Aorta (tissue), 5 donors: ENCODE results near the gene RAB3B. TPM values are rescaled to one million over a fixed set of nuclear protein-coding genes. Genes with fewer than 3 reads are reported as not detected.

Experiments used
- ATAC-seq: fragments of 200-7000 bp; cut with Tn5 transposase; one replicate; pipeline ENCODE4 v1.9.1; 2022; ENCODE audit warnings: moderate library complexity; ENCODE audit not compliant: low FRiP score
- DNase-seq, 2 donors: peaks; one replicate each; pipeline ENCODE4 v3.0.0-alpha.2; 2020
- H3K27ac ChIP-seq, 2 donors: one replicate each; pipeline ENCODE4 v1.5.1; 2013; ENCODE audit warnings: low read length in 2 of 2, mild to moderate bottlenecking in 2 of 2, moderate library complexity in 2 of 2, control low read depth in 1 of 2, inconsistent platforms in 1 of 2, low read depth in 1 of 2
- H3K27me3 ChIP-seq, 2 donors: one replicate each; pipeline ENCODE4 v1.6.1; 2013; ENCODE audit warnings: control low read depth in 1 of 2, low read length in 1 of 2, mild to moderate bottlenecking in 1 of 2, moderate library complexity in 1 of 2; ENCODE audit not compliant: insufficient read depth in 2 of 2, control insufficient read depth in 1 of 2
- H3K36me3 ChIP-seq, 2 donors: one replicate each; pipeline ENCODE4 v1.6.1; 2013; ENCODE audit warnings: control low read depth in 1 of 2, low read length in 1 of 2, mild to moderate bottlenecking in 1 of 2; ENCODE audit not compliant: insufficient read depth in 2 of 2, control insufficient read depth in 1 of 2
- H3K4me1 ChIP-seq, 2 donors: one replicate each; pipeline ENCODE4 v1.6.1; 2013; ENCODE audit warnings: low read length in 2 of 2, control low read depth in 1 of 2, mild to moderate bottlenecking in 1 of 2, moderate library complexity in 1 of 2; ENCODE audit not compliant: insufficient read depth in 2 of 2, control insufficient read depth in 1 of 2
- H3K4me3 ChIP-seq, 2 donors: one replicate each; pipeline ENCODE4 v1.5.1; 2013; ENCODE audit warnings: low read length in 2 of 2, control low read depth in 1 of 2, mild to moderate bottlenecking in 1 of 2
- H3K9me3 ChIP-seq: one replicate; pipeline ENCODE4 v1.6.1; 2013; ENCODE audit warnings: mild to moderate bottlenecking, low read length; ENCODE audit not compliant: control insufficient read depth
- WGBS, 2 donors: extraction: QIAGEN DNeasy Blood & Tissue Kit; methylation state at CpG; one replicate each; pipeline ENCODE4 v1.1.7; 2013; 5-methylcytosine and 5-hydroxymethylcytosine counted together
- intact Hi-C, 2 donors: fragments of 100-400 bp; cut with DNase I; formaldehyde crosslinking; loops; one replicate each; pipeline versions ENCODE4 v1.14.2 to v1.15.0; 2022
- polyA plus RNA-seq, 2 donors: library from polyadenylated mRNA; stranded (reverse); fragments of 200-250 nt; gene quantifications; one replicate each; pipeline ENCODE4 v1.2.3, GENCODE V29; 2013
- total RNA-seq, 2 donors: library from RNA; stranded (reverse); fragmentation: NEBNext Ultra II Directional; extraction: Animal tissue kit (Norgen Biotek cat#: 25700); gene quantifications; one replicate each; pipeline ENCODE4 v1.2.1, GENCODE V29; 2021
- donor health status: healthy with polysubstance abuse.
- donor health status: Bipolar disorder and iron deficiency.
- donor health status: DM: no; HTN: no; CAD: no.
- donor health status: DM: no; HTN: no; CAD: no.
- donor health status: DM: yes; HTN: yes; CAD: no.

RAB3B gene
- total and polyA plus RNA-seq, 4 donors: 0.03 to 0.13 (median 0.04) TPM

DNA sequence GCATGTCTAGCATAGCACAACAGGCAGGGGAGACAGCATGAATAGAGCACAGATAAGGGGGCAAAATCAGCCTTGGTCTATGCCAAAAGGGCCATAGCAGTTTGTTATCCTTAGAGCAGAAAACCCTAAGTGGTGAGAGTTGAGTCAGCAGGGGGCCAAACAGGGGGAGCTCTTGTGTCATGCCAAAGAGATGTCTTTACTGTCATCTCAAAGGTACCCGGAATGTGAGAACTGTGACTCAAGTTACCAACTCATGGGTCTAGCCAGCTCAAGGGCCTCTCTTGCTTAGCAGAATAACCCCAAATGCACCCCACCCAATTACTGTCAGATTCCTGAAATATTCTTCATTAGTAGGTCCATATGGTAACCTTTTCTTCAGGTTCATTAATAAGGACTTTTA is 66.0 kb downstream of the RAB3B start:
- intact Hi-C loops: no loop called here
- ATAC-seq: no peak
- Histone ChIP-seq H3K27ac (no peak overlapping the region), H3K9me3 (no peaks in the 10 kb centered on the region), H3K4me3 (no peak overlapping the region), H3K4me1 (no peaks in the 10 kb centered on the region), H3K27me3 (no peaks in the 10 kb centered on the region), H3K36me3 (no peaks in the 10 kb centered on the region)
- WGBS, 2 donors: 68 to 71% methylated on average over 1 of the region's 1 CpG
- DNase-seq: no peak

DNA sequence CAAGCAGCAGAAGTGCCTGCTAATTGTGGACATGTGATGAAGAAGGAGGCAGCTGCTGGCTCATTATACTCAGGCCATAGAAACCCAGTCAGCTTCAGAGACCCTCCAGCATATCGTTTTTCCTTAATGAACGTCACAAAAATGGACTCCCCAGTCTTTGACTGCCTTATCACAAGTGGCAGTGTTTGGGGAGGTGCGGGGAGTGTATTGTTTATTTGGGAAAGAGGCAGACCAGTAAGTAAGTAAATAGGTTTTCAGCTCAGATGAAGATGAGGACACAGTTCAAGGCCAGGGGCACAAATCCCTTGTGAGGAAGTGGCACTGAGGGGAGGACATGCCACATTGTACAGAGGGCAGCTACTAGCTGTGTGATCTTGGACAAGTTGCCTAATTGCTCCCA is 68.5 kb downstream of the RAB3B start:
- ATAC-seq (no peak), DNase-seq (no peak)
- Histone ChIP-seq H3K27ac (no peak overlapping the region), H3K36me3 (no peaks in the 10 kb centered on the region), H3K27me3 (no peaks in the 10 kb centered on the region), H3K9me3 (no peaks in the 10 kb centered on the region), H3K4me3 (no peak overlapping the region), H3K4me1 (no peaks in the 10 kb centered on the region)
- WGBS, 2 donors: 62 to 67% methylated on average over 3 of the region's 3 CpGs
- intact Hi-C loops: no loop called here

DNA sequence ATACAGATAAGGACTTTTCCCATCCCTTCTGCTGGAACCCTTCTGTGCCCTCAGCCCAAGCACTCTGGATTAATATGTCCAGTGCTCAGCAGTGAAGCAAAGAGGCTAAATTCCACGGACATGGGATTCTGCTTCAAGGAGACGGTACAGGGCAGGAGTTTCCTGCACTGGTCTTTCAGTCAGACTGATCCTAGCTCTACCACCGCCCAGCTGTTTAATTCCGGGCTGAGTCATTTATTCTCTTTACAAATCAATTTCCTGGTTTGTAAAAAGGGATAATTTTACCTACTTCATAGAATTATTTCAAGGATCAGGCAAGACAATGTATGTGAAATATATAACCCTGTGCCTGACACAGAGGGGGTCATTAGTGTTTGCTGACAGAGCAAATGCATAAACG is 70.4 kb downstream of the RAB3B start:
- Histone ChIP-seq H3K4me3 (no peak overlapping the region), H3K27me3 (no peaks in the 10 kb centered on the region), H3K27ac (no peak overlapping the region), H3K36me3 (no peaks in the 10 kb centered on the region), H3K4me1 (no peaks in the 10 kb centered on the region), H3K9me3 (no peaks in the 10 kb centered on the region)
- ATAC-seq (no peak), DNase-seq (no peak)
- intact Hi-C loops: no loop called here
- 77% methylated on average over 5 of the region's 5 CpGs for WGBS, 2 donors

DNA sequence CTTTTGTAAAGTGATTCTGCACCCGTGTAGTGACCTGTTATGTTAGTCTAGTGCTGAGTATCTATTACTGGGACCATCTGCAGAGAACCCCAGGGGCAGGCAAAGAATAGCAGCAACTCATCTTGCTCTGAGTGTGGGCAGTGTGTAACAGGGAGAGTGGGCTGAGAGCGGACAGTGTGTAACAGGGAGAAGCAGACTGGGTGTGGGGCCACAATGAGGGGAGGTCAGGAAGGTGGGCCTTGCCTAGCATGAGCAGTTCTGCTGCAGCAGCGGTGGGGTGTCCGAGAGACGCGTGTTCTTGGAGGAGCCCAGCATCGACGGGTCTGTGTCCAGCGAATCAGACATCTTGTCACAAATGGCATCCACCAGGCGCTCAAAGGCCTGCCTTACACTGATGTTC is 70.8 kb downstream of the RAB3B start:
- H3K27ac ChIP-seq: no peak overlapping the region
- no peaks in the 10 kb centered on the region for H3K27me3 ChIP-seq
- ATAC-seq (no peak), DNase-seq (no peak)
- no peak overlapping the region for H3K4me3 ChIP-seq
- H3K9me3 ChIP-seq: no peaks in the 10 kb centered on the region
- intact Hi-C loops: no loop called here
- H3K4me1 ChIP-seq: no peaks in the 10 kb centered on the region
- H3K36me3 ChIP-seq: no peaks in the 10 kb centered on the region
- WGBS, 2 donors: 88 to 92% methylated on average over 10 of the region's 10 CpGs

DNA sequence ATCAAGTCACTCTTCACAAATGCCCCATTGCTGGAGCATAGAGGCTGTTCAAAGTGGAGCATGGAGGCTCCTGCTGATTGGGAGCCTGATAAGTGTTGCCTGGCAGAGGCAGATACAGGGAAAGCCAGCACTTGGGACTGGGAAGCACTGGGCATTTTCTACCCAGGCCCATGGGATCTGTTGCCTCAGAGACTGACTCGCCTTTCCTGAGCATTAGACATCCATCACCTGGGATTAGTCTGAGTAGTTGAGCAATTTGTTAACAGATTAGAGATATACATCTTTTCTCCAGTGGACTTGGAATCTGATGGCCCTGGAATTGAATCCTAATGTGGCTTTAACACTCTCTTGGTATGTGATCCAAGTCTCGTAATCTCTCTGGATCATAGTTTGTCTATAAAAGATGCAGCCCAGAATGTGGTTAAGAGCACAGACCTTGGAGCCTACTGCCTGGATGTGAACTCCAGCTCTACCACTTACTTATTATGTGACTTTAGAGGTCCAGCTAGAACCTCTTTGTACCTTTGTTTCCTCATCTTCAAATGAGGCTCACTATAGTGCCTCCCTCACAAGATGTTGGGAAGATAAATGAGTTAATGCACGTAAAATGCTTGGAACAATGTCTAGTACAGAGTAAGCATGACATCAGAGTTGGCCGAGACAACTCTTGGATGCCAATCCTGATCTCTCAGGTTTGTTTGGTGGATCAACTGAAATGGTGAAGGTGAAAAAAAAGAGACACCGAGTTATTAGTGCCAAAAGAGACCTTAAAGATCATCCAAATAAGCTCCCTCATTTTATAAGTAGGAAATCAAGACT is 73.7 kb downstream of the RAB3B start:
- ATAC-seq (no peak), DNase-seq (no peak)
- WGBS, 2 donors: 64 to 68% methylated on average over 5 of the region's 5 CpGs
- H3K27me3 ChIP-seq: no peaks in the 10 kb centered on the region
- H3K36me3 ChIP-seq: no peaks in the 10 kb centered on the region
- H3K9me3 ChIP-seq: no peaks in the 10 kb centered on the region
- intact Hi-C loops: no loop called here
- H3K4me1 ChIP-seq: no peaks in the 10 kb centered on the region
- no peak overlapping the region for H3K4me3 ChIP-seq
- H3K27ac ChIP-seq: no peak overlapping the region

DNA sequence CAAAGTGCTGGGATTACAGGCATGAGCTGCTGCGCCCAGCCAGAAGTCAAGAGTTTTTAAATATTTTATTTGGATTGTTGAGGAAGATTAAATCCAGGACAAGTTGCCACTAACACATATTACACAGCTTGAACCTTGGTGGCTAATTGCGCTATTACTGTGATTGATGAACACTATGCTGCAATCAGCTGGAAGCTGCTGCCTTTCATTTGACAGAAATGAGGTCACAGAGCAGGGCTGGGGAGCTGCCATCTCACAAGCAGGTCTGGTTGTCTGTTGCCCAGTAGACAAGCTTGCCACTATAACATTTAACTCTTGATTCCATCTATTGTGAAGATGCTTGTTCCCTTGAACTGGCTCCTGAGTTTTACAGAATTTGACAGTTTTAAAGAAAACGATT is 74.5 kb downstream of the RAB3B start:
- WGBS, 2 donors: 70 to 75% methylated on average over 3 of the region's 3 CpGs
- Histone ChIP-seq H3K4me1 (no peaks in the 10 kb centered on the region), H3K27me3 (no peaks in the 10 kb centered on the region), H3K36me3 (no peaks in the 10 kb centered on the region), H3K9me3 (no peaks in the 10 kb centered on the region), H3K27ac (no peak overlapping the region), H3K4me3 (no peak overlapping the region)
- intact Hi-C loops: no loop called here
- DNase-seq (no peak), ATAC-seq (no peak)

DNA sequence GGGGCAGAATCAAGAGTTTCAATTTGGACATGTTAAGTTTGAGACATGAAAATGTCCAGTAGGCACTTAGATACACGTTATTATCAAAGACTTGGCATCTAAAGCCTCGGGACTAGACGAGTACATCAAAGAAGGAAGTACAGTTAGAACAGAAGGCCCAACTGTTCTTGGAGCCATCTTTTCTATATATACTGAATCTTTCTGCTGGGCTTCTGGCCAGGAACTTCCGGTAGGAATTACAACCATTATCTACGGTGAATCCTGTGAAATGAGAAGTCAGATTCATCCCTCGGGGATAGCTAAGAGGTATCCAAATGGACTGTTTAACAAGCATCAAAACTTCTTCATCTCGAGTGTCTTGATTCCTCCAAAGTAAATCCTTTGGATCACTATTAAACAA is 77.6 kb downstream of the RAB3B start:
- H3K4me3 ChIP-seq: no peak overlapping the region
- DNase-seq (no peak), ATAC-seq (no peak)
- H3K27ac ChIP-seq: no peak overlapping the region
- no peaks in the 10 kb centered on the region for H3K4me1 ChIP-seq
- 87 to 92% methylated on average over 7 of the region's 7 CpGs for WGBS, 2 donors
- H3K36me3 ChIP-seq: no peaks in the 10 kb centered on the region
- H3K9me3 ChIP-seq: no peaks in the 10 kb centered on the region
- H3K27me3 ChIP-seq: peaks cover 0 to 2% of the 10 kb centered on the region in 2 donors
- intact Hi-C loops: no loop called here

DNA sequence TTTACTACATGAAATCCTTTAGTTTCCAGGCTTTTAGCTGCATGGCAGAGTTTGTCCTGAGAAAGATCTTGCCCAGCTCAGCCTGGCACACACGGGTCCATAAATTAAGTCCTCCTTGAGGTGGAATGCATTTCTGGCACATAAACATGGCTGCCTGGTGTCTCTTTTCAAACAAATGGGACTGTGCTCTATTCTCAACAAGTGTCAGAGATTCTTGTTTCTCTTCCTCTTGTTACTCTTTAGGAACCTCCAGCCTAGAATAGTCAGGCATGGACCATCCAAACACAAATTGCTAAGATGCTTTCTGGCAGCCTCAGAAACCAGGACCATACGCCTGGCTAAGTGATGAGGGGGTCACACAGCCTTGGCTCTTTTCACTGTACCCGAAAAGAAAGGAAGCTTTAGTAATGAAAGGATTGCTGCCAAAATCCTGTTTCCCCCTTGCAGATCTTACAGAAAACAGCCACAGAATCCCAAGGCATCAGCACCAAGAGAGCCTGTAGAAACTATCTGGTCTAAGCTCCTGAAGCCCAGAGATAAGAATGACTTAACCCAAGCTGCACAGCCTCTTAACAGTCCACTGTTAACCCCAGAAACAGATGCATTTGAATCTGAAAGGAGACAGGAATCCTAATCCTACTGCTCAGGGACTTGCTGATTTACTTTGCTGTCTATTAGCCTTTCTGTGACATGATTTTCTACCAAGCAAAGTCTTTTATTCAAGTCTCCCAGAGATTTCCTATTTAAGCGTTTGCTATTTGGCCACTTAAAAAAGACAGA is 80.1 kb downstream of the RAB3B start:
- DNase-seq: no peak
- Histone ChIP-seq H3K27me3 (peaks cover 0 to 2% of the 10 kb centered on the region in 2 donors), H3K9me3 (no peaks in the 10 kb centered on the region), H3K27ac (no peak overlapping the region), H3K4me3 (no peak overlapping the region), H3K4me1 (no peaks in the 10 kb centered on the region), H3K36me3 (no peaks in the 10 kb centered on the region)
- intact Hi-C loops: no loop called here
- no peak for ATAC-seq
- 62 to 71% methylated on average over 4 of the region's 4 CpGs for WGBS, 2 donors

DNA sequence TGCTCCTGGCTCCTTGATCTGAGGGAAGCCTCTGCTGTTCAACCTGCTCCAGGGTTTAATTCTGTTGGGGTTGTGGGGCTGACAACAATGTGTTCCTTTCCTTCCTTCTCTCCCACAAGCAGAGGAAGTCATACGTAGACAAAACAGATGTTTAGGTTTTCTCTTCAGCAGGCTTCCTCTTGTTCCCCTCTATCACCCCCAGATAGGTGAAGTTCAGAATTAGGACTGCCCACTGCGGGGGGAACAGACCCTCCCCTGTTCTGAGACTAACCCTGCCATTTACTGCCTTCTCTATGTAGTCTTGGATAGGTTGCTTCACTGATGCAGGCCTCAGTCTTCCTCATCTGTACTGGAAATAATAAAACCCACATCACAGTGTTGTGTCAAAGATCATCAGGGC is 82.0 kb downstream of the RAB3B start:
- Histone ChIP-seq H3K36me3 (no peaks in the 10 kb centered on the region), H3K27ac (no peak overlapping the region), H3K27me3 (peaks cover 0 to 2% of the 10 kb centered on the region in 2 donors), H3K4me1 (no peaks in the 10 kb centered on the region), H3K9me3 (no peaks in the 10 kb centered on the region), H3K4me3 (no peak overlapping the region)
- ATAC-seq (no peak), DNase-seq (no peak)
- 79% methylated on average over 2 of the region's 2 CpGs for WGBS, 2 donors
- intact Hi-C loops: no loop called here
